ENCODE results near the gene TMEM150B.

- no peak for TF ChIP-seq CTCF (IDR thresholded peaks at IDR 0.05; ENCODE audit: poor library complexity, severe bottlenecking)
- no peak for TF ChIP-seq EP300 (conservative IDR thresholded peaks at IDR 0.05; ENCODE audit: poor library complexity, severe bottlenecking)
- TF ChIP-seq SMC3 (conservative IDR thresholded peaks at IDR 0.05; ENCODE audit: poor library complexity), result peak; percentile 17
- peak; percentile 11 for TF ChIP-seq EZH2 (IDR thresholded peaks at IDR 0.05; ENCODE audit: borderline replicate concordance, insufficient read depth, low read length, poor library complexity, severe bottlenecking)
Measured at GRCh38 chr19:55369653-55370304, 44.6 kb upstream of the TMEM150B start.

All from neural cell (in vitro differentiated cells).